Panc1 (cell line): ENCODE measurements around the gene SLC25A22. TPM values are rescaled to one million over a fixed set of nuclear protein-coding genes. Genes with fewer than 3 reads are reported as not detected.

Experiments used
- ATAC-seq: fragments of 200-7000 bp; cut with Tn5 transposase; 2 replicates; pipeline ENCODE4 v1.9.1; 2020; ENCODE audit warnings: mild to moderate bottlenecking, moderate library complexity
- BruUV-seq: library from RNA; stranded (reverse); fragments of 400-500 nt; replicated peaks from 2 replicates; lab custom pipeline; 2021; lab: Mats Ljungman, UMichigan
- CTCF ChIA-PET: fragments of 300-600 bp; sonication (Branson Sonifier 250); formaldehyde crosslinking; loops from one replicate; lab custom pipeline; 2022; ENCODE audit warnings: antibody characterized with exemption; lab: Charles Lee
- POLR2A ChIA-PET: fragments of 300-600 bp; sonication (Branson Sonifier 250); formaldehyde crosslinking; loops from one replicate; lab custom pipeline; 2022; ENCODE audit warnings: antibody characterized with exemption; lab: Charles Lee
- DNase-seq: peaks from one replicate; pipeline ENCODE4 v3.0.0-alpha.2; 2010; ENCODE audit warnings: low read depth, low spot score
- H3K27ac ChIP-seq: 2 replicates; pipeline ENCODE4 v1.5.1; 2011; ENCODE audit warnings: mild to moderate bottlenecking, low read length, inconsistent platforms
- H3K27me3 ChIP-seq: fragments of 200-500 bp; sonication (Bioruptor generic); 2 replicates; pipeline ENCODE4 v1.6.0; 2014; ENCODE audit warnings: low read length, inconsistent platforms; ENCODE audit not compliant: control insufficient read depth, insufficient read depth
- H3K36me3 ChIP-seq: fragments of 200-500 bp; sonication (Bioruptor generic); 2 replicates; pipeline ENCODE4 v1.5.1; 2014; ENCODE audit warnings: inconsistent platforms, mild to moderate bottlenecking, low read length, moderate library complexity; ENCODE audit not compliant: control insufficient read depth, insufficient read depth
- H3K4me1 ChIP-seq: 2 replicates; pipeline ENCODE4 v1.5.1; 2011; ENCODE audit warnings: inconsistent platforms, mild to moderate bottlenecking, low read length, moderate library complexity; ENCODE audit not compliant: control insufficient read depth, insufficient read depth
- H3K4me3 ChIP-seq, 2 experiments: 2 replicates each; pipeline ENCODE4 v1.5.1; 2011 to 2012; ENCODE audit warnings: low read depth in 2 of 2, low read length in 2 of 2, mild to moderate bottlenecking in 2 of 2, inconsistent platforms in 1 of 2, moderate library complexity in 1 of 2
- H3K9me3 ChIP-seq: fragments of 200-500 bp; sonication (Bioruptor generic); 2 replicates; pipeline ENCODE4 v1.5.1; 2014; ENCODE audit warnings: low read depth, mild to moderate bottlenecking, inconsistent platforms, low read length, moderate library complexity; ENCODE audit not compliant: control insufficient read depth, insufficient read depth
- POLR2AphosphoS5 ChIP-seq: IDR thresholded peaks from 2 replicates; pipeline ENCODE4 v1.6.1; 2012; ENCODE audit warnings: mild to moderate bottlenecking, low read depth, low read length, moderate library complexity
- SIN3A ChIP-seq: IDR thresholded peaks from 2 replicates; pipeline ENCODE4 v1.6.1; 2012; ENCODE audit warnings: low read depth, mild to moderate bottlenecking, low read length, moderate library complexity, borderline replicate concordance; ENCODE audit not compliant: insufficient read depth
- TCF7L2 ChIP-seq: IDR thresholded peaks from 2 replicates; pipeline ENCODE4 v1.6.1; 2011; ENCODE audit warnings: mild to moderate bottlenecking, low read depth, low read length, inconsistent platforms
- in situ Hi-C: cut with HindIII; loops from 2 replicates; pipeline ENCODE4 v1.10.0; 2016; ENCODE audit warnings: low sequenced_read_pairs, low pct_unique_long_range_greater_than_20kb
- intact Hi-C: fragments of 100-400 bp; cut with micrococcal nuclease; formaldehyde crosslinking; loops from one replicate; pipeline ENCODE4 v1.10.0; 2022; ENCODE audit not compliant: unreplicated experiment
- total RNA-seq: library from RNA; stranded (reverse); gene quantifications from one replicate; pipeline ENCODE4 v1.2.1, GENCODE V29; 2021; ENCODE audit not compliant: unreplicated experiment
- TF ChIP-seq, protein P1 (sequence below): fragments of 450-650 bp; IDR thresholded peaks from 2 replicates; pipeline ENCODE4 v1.5.1; 2017; ENCODE audit warnings: mild to moderate bottlenecking
- TF ChIP-seq, protein P2 (sequence below), 2 experiments: IDR thresholded peaks; 2 replicates each; pipeline ENCODE4 v1.6.1; 2011 to 2012; ENCODE audit warnings: low read depth in 2 of 2, control low read depth in 1 of 2, low read length in 1 of 2, mild to moderate bottlenecking in 1 of 2, moderate library complexity in 1 of 2; ENCODE audit not compliant: insufficient read depth in 1 of 2

Gene SLC25A22
- total RNA-seq, 1 experiment from 2014 or later, result 119 TPM

DNA sequence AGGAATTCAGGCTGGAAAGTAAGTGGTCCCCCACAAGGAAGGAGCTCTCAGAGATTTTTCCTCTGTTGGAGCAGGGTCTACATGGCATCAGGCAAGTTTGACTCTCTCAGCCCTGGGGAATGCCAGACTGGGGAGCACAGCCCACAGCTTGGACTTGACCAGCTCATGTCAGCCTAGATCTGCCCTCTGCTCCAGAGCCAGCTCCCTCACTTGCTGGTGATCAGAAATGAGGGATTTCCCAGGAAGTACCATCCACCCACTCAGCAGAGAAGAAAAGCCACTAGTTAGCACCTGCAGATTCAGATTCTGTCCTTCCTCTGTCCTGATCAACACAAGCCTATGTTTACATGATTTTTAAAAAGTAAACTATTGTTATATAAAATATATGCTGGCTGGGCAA is 37.8 kb downstream of the SLC25A22 start:
- CTCF ChIA-PET, result no interaction called here
- no peak for DNase-seq
- H3K4me3 ChIP-seq, result no peak overlapping the region
- intact Hi-C loops, result no loop called here
- no peak overlapping the region for H3K27ac ChIP-seq
- POLR2A ChIA-PET, result interaction anchor here (0.7 kb wide), 1 partner anchor 227 kb away, joined by 3 read pairs; no protein-coding TSS in a partner anchor
- H3K27me3 ChIP-seq, result no peaks in the 10 kb centered on the region
- no TSS peak for BruUV-seq
- ATAC-seq, result no peak
- H3K9me3 ChIP-seq, result no peaks in the 10 kb centered on the region
- TF ChIP-seq, protein P1, sequence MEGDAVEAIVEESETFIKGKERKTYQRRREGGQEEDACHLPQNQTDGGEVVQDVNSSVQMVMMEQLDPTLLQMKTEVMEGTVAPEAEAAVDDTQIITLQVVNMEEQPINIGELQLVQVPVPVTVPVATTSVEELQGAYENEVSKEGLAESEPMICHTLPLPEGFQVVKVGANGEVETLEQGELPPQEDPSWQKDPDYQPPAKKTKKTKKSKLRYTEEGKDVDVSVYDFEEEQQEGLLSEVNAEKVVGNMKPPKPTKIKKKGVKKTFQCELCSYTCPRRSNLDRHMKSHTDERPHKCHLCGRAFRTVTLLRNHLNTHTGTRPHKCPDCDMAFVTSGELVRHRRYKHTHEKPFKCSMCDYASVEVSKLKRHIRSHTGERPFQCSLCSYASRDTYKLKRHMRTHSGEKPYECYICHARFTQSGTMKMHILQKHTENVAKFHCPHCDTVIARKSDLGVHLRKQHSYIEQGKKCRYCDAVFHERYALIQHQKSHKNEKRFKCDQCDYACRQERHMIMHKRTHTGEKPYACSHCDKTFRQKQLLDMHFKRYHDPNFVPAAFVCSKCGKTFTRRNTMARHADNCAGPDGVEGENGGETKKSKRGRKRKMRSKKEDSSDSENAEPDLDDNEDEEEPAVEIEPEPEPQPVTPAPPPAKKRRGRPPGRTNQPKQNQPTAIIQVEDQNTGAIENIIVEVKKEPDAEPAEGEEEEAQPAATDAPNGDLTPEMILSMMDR, result no peak
- TF ChIP-seq POLR2AphosphoS5 (no peak), TCF7L2 (no peak), SIN3A (no peak)
- TF ChIP-seq, protein P2, sequence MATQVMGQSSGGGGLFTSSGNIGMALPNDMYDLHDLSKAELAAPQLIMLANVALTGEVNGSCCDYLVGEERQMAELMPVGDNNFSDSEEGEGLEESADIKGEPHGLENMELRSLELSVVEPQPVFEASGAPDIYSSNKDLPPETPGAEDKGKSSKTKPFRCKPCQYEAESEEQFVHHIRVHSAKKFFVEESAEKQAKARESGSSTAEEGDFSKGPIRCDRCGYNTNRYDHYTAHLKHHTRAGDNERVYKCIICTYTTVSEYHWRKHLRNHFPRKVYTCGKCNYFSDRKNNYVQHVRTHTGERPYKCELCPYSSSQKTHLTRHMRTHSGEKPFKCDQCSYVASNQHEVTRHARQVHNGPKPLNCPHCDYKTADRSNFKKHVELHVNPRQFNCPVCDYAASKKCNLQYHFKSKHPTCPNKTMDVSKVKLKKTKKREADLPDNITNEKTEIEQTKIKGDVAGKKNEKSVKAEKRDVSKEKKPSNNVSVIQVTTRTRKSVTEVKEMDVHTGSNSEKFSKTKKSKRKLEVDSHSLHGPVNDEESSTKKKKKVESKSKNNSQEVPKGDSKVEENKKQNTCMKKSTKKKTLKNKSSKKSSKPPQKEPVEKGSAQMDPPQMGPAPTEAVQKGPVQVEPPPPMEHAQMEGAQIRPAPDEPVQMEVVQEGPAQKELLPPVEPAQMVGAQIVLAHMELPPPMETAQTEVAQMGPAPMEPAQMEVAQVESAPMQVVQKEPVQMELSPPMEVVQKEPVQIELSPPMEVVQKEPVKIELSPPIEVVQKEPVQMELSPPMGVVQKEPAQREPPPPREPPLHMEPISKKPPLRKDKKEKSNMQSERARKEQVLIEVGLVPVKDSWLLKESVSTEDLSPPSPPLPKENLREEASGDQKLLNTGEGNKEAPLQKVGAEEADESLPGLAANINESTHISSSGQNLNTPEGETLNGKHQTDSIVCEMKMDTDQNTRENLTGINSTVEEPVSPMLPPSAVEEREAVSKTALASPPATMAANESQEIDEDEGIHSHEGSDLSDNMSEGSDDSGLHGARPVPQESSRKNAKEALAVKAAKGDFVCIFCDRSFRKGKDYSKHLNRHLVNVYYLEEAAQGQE (IDR thresholded peaks at IDR 0.05; ENCODE audit: insufficient read depth in 1 of 2, low read depth in 2 of 2, low read length in 1 of 2), result no peak
- H3K4me1 ChIP-seq, result peaks cover 11% of the 10 kb centered on the region
- H3K36me3 ChIP-seq, result no peaks in the 10 kb centered on the region
- in situ Hi-C loops, result no loop called here

DNA sequence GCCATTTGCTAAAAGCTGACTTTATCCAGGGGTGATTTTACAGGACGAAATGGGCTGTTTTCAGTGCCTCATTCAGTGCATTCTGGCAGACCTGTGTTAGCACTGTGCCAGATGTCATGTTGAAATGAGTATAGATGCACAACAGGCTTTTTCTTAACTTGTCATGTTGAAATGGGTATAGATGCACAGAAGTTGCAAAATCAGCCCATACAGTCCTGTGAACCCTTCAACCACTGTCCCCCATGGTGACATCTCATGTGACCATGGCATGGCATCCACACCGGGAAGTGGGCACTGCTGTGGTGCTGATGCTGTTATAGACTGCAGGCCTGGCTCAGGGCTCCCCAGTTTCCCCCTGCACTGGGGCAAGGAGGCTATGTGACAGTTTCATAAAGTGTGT is 48.4 kb downstream of the SLC25A22 start:
- TF ChIP-seq, protein P2 (IDR thresholded peaks at IDR 0.05; ENCODE audit: insufficient read depth in 1 of 2, low read depth in 2 of 2, low read length in 1 of 2), result no peak
- TF ChIP-seq TCF7L2 (no peak), SIN3A (no peak), POLR2AphosphoS5 (no peak)
- TF ChIP-seq, protein P1, result no peak
- H3K4me3 ChIP-seq, result no peak overlapping the region
- peaks cover 20% of the 10 kb centered on the region for H3K4me1 ChIP-seq
- BruUV-seq, result no TSS peak
- ChIA-PET CTCF (no interaction called here), POLR2A (no interaction called here)
- ATAC-seq, result no peak
- no peak overlapping the region for H3K27ac ChIP-seq
- in situ Hi-C loops (no loop called here), intact Hi-C loops (no loop called here)
- H3K9me3 ChIP-seq, result no peaks in the 10 kb centered on the region
- DNase-seq, result no peak
- no peaks in the 10 kb centered on the region for H3K36me3 ChIP-seq
- no peaks in the 10 kb centered on the region for H3K27me3 ChIP-seq
